Ishikawa (cell line): ENCODE measurements around the gene EFNB1.

ENCODE experiments used
- CEBPB ChIP-seq: IDR thresholded peaks from 2 replicates; pipeline ENCODE4 v1.6.1; 2012
- EP300 ChIP-seq: IDR thresholded peaks from 2 replicates; pipeline ENCODE4 v1.6.1; 2012; ENCODE audit warnings: borderline replicate concordance
- RAD21 ChIP-seq: IDR thresholded peaks from 2 replicates; pipeline ENCODE4 v1.6.1; 2012; ENCODE audit warnings: low read depth
- TAF1 ChIP-seq: IDR thresholded peaks from 2 replicates; pipeline ENCODE4 v1.6.1; 2012; ENCODE audit warnings: low read depth, mild to moderate bottlenecking
- TF ChIP-seq, protein P1 (sequence below): IDR thresholded peaks from 2 replicates; pipeline ENCODE4 v1.6.1; 2012

- TF ChIP-seq CEBPB (no peak), RAD21 (no peak), EP300 (no peak), TAF1 (peak; percentile 87)
- TF ChIP-seq, protein P1, sequence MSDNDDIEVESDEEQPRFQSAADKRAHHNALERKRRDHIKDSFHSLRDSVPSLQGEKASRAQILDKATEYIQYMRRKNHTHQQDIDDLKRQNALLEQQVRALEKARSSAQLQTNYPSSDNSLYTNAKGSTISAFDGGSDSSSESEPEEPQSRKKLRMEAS: peak; percentile 19; the same call in 1 of the 2 replicates
Measured at GRCh38 chrX:68828740-68829581, at the start of gene EFNB1.
